ENCODE results near the gene ADD1.
"Not testable (repeated sequence)": the region's sequence is repeated elsewhere in the genome, so short reads cannot be mapped to it uniquely, and the experiment has no call there.

ADD1 gene

GRCh38 chr4:2891294-2891693, 47.6 kb downstream of the ADD1 start:
- no peak for DNase-seq

GRCh38 chr4:2893772-2894171, 50.1 kb downstream of the ADD1 start:
- DNase-seq, result no peak

- DNase-seq, result no peak
Measured at GRCh38 chr4:2898001-2898400, 54.4 kb downstream of the ADD1 start.

- no peak for DNase-seq
Measured at GRCh38 chr4:2900741-2901140, 57.1 kb downstream of the ADD1 start.

- DNase-seq, result no peak
Measured at GRCh38 chr4:2901186-2901585, 57.5 kb downstream of the ADD1 start.

GRCh38 chr4:2902126-2902525, 58.5 kb downstream of the ADD1 start:
- DNase-seq, result no peak

- DNase-seq, result no peak
Measured at GRCh38 chr4:2905544-2905943, 61.9 kb downstream of the ADD1 start.

- no peak for DNase-seq
Measured at GRCh38 chr4:2906218-2906617, 62.6 kb downstream of the ADD1 start.

- no peak for DNase-seq
Measured at GRCh38 chr4:2907226-2907625, 63.6 kb downstream of the ADD1 start.

- no peak for DNase-seq
Measured at GRCh38 chr4:2907706-2908293, 64.2 kb downstream of the ADD1 start.

GRCh38 chr4:2908686-2909085, 65.0 kb downstream of the ADD1 start:
- no peak for DNase-seq

- no peak for DNase-seq
Measured at GRCh38 chr4:2909583-2909982, 65.9 kb downstream of the ADD1 start.

- no peak for DNase-seq
Measured at GRCh38 chr4:2910409-2910808, 66.8 kb downstream of the ADD1 start.

GRCh38 chr4:2911868-2912267, 68.2 kb downstream of the ADD1 start:
- no peak for DNase-seq

GRCh38 chr4:2913168-2913567, 69.5 kb downstream of the ADD1 start:
- no peak for DNase-seq

- DNase-seq, result no peak
Measured at GRCh38 chr4:2914256-2915126, 70.8 kb downstream of the ADD1 start.

- DNase-seq, result no peak
Measured at GRCh38 chr4:2915789-2916188, 72.1 kb downstream of the ADD1 start.

GRCh38 chr4:2916696-2917095, 73.1 kb downstream of the ADD1 start:
- DNase-seq, result not testable (repeated sequence)

- not testable (repeated sequence) for DNase-seq
Measured at GRCh38 chr4:2918300-2918699, 74.7 kb downstream of the ADD1 start.

- not testable (repeated sequence) for DNase-seq
Measured at GRCh38 chr4:2918714-2919113, 75.1 kb downstream of the ADD1 start.

- DNase-seq, result not testable (repeated sequence)
Measured at GRCh38 chr4:2922453-2923101, 78.9 kb downstream of the ADD1 start.

- no peak for DNase-seq
Measured at GRCh38 chr4:2923141-2923551, 79.5 kb downstream of the ADD1 start.

- no peak for DNase-seq
Measured at GRCh38 chr4:2923668-2924173, 80.1 kb downstream of the ADD1 start.

GRCh38 chr4:2924286-2924685, 80.6 kb downstream of the ADD1 start:
- no peak for DNase-seq
